ENCODE data around the gene LRCH3.
"Not testable (repeated sequence)": the region's sequence is repeated elsewhere in the genome, so short reads cannot be mapped to it uniquely, and the experiment has no call there.

The LRCH3 gene

DNA sequence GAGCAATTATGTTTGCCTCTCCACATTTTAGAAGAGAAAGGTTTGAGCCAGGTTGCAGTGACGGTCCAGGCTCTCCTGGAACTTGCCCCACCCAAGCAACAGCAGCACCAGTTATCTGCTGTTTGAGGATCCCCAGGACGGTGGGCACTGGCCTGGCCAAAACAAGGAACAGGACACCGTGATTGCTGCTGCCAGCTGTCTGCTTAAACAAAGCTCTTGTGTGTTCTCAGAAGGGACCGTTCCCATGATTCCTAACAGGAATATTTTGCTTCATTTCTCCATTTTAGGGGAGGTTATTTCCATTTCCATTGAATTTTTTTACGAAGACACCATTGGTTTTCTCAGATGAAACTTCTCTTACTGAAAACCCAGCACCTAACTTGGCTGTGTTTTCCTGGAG, 92.5 kb downstream of the LRCH3 start:
- no peak for DNase-seq (ENCODE audit: low read depth)

DNA sequence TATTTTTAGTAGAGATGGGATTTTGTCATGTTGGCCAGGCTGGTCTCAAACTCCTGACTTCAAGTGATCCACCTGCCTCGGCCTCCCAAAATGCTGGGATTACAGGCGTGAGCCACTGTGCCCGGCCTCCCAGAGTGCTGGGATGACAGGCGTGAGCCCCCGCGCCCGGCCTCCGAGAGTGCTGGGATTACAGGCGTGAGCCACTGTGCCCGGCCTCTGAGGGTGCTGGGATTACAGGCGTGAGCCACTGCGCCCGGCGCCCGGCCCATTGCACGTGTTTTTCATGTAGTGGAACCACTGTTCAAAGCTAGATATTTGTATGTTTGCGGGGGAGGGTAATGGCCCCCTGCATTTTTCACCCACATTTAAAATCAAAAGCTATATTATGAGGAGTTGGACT, 93.3 kb downstream of the LRCH3 start:
- DNase-seq (ENCODE audit: low read depth), result not testable (repeated sequence)

DNA sequence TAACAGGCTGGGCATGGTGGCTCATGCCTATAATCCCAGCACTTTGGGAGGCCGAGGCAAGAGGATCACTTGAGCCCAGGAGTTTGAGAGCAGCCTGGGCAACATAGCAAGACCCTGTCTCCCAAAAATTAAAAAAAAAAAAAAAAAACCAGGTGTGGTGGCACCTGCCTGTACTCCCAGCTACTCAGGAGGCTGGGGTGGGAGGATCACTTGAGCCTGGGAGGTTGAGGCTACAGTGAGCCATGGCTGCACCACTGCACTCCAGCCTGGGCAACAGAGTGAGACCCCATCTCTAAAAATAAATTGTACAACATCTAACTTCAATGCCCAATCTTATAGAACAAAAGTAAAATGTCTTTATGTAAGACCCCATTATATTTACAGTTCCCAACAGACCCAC, 95.0 kb downstream of the LRCH3 start:
- DNase-seq (ENCODE audit: low read depth), result not testable (repeated sequence)

DNA sequence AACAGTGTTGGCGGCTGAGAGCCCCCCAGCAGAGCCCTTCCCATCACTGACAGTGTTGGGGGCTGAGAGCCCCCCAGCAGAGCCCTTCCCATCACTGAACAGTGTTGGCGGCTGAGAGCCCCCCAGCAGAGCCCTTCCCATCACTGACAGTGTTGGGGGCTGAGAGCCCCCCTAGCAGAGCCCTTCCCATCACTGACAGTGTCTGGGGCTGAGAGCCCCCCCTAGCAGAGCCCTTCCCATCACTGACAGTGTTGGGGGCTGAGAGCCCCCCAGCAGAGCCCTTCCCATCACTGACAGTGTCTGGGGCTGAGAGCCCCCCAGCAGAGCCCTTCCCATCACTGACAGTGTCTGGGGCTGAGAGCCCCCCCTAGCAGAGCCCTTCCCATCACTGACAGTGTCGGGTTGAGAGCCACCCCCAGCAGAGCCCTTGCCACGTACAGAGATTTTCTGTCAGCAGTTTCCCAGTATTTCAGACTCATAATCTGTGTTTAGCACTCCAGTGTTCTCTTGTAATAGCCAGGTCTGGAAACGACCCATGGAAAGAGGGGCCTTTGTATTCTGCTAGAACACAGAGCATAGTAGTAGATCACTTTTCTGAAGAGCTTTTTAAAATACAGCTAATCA, 96.5 kb downstream of the LRCH3 start:
- DNase-seq (ENCODE audit: low read depth), result not testable (repeated sequence)

DNA sequence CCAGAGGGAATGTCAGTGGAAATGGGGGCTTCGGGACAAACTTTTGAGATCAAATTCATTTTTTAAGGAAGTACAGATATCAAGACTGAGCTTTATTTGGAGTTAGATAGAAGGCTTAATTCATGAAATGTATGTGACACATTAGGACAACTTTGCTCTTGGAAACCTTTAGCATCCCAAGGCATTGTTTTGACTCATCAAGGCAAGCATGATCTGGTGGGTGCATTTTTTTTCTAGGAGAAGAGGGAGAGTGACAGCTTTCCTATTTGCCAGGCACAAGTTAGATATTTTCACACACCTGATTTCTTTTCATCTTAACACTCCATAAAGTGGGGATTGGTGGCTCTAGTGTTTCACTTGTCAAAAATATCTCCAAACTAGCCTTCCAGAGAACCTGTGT, 97.5 kb downstream of the LRCH3 start:
- DNase-seq (ENCODE audit: low read depth), result no peak

DNA sequence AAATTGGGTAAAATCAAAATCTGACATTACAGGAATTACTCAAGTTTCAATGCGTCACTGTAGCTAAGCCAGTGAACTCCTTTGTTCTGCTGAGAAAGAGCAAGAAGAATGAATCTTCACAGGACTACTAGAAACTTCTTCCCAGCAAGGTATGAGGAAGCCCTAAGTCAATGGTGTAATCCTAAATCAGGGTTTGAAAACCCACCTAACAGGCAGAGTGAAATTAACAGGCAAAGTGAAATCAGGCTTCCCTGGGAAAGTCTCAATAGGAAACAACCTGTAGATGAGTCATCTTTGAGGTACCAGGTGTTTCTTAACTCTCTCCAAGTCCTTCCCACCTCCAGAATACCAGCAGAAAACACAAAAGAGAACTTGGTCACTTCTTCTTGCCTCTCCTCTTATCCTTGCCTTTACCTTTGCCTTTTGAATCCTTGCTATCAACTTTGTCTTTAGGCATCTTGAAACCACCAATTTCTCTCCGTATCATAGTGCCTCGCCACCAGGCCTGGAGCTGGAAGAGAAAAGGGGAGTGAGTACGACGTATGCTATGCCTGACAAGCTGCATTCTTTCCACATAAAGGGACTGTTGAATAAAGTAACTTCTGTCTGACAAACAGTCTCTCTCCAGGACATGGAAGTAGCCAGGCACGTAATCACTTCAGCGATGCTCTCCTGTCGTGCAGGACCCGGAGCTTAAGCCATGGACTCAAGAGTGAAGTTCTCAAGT, 98.3 kb downstream of the LRCH3 start:
- no peak for DNase-seq (ENCODE audit: low read depth)

DNA sequence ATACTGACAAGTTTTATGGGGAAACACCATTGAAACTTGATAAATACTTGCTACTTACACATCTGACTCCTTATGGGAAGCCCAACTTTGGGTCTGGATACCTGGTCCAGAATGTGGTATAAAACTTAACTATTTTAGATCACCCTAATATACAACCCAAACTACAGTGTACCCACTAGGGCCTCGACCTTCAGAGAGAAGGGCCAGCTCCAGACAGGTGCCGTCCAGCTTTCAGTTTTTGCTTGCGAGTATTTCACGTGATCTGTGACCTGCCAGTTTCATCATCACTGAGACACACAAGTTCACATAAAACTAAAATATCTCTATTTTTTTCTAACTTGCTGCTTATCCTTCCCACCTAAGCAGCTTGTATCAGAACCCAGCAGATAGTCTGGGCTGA, 99.6 kb downstream of the LRCH3 start:
- DNase-seq (ENCODE audit: low read depth), result no peak

DNA sequence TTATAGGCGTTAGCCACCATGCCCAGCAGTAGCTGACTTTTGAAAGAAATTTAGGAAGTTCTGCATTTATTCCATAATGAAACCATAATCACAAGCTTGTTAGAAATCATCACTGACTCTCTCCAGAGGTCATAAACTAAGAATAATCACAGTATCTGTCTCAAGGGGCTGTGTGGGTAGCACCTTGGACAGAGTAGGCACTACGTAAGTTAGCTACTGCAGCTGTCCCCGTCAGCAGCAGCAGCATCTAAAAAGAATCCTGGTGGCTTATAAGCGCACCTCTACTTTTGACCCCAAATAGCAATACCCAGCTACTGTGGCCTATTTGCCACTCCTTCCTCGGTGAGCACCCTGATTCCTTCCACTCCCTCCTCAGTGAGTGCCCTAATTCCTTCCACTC, 101.1 kb downstream of the LRCH3 start:
- DNase-seq (ENCODE audit: low read depth), result no peak

DNA sequence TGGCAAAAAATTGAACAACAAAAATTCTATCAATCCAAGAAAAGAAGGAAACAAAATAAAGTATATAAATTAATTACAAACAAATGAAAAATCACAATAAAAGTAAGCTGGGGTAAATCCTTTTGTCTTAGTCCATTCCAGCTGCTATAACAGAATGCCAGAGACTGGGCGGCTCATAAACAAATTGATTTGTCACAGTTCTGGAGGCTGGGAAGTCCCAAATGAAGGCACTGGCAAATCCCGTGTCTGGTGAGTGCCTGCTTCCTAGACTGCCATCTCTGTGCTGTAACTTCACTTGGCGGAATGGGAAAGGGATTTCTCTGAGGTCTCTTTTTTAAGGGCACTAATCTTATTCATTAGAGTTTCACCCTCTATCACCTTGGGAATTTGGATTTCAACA, 105.4 kb downstream of the LRCH3 start:
- no peak for DNase-seq (ENCODE audit: low read depth)

DNA sequence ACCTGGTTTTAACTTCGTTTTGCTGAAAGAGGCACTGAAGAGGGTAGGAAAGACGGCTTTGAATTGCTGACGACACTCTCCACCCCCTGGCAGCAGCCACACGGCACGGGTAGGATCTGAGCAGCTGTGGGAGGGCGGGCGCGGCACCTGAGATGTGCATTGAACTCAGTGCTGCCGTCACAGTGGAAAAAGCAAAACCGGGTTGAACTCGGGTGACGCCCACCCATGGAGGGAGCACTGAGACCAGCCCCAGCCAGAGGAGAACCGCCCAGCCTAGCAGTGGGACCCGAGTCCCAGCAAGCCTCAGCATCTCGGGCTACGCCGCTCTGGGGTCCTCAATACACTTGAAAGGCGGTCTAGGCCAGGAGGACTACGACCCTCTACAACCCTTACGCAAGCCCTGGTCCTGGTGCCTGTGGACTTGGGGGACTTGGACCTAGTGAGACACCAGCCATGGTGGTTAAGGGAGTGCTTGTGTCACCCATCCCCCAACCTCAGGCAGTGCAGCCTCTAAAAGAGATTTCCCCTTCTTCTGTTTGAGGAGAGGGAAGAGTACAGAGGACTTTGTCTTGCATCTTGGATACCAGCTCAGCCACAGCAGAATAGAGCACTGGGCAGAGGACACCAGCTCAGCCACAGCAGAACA, 108.9 kb downstream of the LRCH3 start:
- no peak for DNase-seq (ENCODE audit: low read depth)

DNA sequence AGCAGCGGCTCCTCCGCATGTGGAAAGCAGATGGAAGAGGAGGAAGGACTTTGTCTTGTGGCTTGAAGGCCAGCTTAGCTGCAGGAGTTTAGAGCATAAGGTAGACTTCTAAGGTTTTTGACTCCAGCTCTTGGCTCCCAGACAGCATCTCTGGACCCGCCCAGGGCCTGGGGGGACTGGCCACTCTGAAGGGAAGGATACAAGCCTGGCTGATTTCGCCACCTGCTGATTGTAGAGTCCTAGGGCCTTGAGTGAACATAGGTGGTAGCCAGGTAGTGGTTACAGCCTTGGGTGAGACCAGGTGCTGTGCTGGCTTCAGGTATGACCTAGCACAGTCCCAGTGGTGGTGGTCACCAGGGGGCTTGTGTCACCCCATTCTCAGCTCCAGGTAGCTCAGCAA, 110.6 kb downstream of the LRCH3 start:
- DNase-seq (ENCODE audit: low read depth), result no peak

DNA sequence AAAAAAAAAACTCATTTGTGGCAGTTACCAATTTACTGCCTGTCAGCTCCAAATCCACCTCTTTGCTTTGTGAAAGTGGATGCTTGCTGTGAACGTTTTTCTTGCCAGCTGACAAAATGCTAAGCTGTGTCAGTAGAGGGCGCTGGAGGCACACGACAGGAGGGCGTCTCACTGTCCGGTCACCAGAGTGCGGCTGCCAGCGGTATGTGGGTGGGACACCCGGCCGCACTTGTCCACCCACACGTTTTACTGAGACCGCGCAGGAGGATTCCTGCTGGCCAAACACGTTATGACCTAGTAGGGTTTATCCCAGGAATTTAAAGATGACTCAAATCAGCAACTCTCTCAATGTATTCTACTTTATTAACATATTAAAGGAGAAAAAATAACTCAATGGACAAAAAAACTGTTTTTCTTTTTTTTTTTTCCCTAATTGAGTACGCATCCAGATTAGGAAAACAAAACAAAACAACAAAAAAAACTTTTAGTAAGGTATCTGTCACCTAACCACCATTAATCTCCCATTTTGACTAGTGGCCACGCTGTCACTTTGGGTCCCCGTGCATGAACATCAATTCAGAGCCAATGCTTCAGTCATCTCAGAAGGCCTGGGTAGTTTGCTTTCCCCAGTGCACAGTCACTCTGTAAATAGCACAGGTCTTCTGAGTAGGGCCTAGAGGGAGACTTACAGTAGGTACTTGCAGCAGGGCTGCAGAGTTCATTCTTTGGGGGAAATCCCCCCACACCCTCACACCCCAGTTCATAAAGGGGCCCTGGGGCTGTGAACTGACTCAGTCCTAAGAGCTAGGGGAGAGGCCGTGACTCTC, 115.2 kb downstream of the LRCH3 start:
- DNase-seq (ENCODE audit: low read depth), result peak; percentile 88

DNA sequence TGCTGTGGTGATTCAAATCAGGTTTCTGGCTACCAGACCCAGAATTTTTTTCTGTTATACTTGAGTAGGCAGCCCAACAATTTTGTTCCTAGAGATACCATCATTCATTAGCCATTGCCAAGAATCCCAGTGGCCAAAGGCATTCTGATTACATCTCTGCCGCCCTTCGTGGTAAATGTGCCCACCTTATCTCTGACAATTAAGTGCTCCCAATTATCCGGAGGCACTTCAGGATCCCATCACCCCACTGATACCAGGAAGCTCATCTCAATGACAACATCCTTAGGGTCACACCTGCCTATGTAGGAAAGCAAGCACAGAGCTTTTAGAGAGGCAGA, 115.8 kb downstream of the LRCH3 start:
- no peak for DNase-seq (ENCODE audit: low read depth)

DNA sequence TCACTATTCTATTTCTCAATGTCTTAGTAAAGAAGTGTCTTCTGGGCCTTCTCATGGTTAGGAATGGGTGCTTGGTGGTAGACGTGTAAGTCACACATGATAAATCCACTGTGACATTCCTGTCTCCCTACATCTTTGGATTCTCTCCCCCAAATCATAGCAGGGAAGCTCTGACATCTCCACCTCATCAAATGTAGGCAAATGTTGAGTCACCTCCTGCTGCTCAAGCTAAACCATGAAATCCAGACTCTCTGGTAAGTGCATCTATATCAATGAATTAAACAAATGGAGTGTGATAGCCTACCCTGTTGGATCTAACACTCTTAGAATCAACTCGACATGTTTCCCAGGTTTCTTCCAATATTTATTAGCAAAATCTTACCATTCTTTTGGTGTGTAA, 116.1 kb downstream of the LRCH3 start:
- DNase-seq (ENCODE audit: low read depth), result no peak

DNA sequence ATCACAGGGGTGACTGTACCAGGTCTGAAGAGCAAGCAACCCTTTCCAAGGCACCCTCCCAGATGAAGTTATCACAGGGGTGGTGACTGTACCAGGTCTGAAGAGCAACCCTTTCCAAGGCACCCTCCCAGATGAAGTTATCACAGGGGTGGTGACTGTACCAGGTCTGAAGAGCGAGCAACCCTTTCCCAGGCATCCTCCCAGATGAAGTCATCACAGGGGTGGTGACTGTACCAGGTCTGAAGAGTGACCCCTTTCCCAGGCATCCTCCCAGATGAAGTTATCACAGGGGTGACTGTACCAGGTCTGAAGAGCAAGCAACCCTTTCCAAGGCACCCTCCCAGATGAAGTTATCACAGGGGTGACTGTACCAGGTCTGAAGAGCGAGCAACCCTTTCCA, 117.5 kb downstream of the LRCH3 start:
- DNase-seq (ENCODE audit: low read depth), result not testable (repeated sequence)

DNA sequence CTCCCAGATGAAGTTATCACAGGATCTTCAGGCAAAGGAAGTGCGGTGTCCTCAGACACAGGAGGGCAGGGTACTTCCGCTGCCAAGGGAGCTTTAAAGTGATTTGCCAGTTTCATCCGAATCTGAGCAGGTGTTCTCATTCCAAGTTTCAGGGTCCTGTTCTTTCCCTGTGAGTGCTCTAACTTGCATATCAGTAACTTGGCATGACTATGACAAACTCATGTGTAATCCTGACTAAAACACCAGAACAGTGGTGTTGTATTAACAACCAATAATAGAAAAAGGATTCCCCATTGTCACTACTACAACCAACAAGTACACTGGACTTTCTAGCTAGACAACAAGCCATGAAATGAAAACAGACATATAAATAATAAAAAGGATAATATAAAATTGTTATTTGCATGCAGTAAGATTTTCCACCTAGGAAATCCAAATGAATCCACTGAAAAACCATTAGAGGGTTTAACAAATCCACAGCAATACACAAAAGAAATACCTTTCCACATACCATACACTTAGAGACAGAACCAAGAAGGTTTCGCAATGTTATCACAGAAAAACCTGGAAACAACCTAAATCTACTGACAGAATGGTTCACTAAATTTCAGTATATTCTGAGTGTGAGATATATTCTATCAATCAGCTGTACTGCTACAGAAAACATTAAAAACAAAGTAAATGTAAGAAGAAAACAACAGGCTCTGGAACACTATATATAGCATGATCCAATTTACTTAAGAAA, 118.1 kb downstream of the LRCH3 start:
- DNase-seq (ENCODE audit: low read depth), result no peak

DNA sequence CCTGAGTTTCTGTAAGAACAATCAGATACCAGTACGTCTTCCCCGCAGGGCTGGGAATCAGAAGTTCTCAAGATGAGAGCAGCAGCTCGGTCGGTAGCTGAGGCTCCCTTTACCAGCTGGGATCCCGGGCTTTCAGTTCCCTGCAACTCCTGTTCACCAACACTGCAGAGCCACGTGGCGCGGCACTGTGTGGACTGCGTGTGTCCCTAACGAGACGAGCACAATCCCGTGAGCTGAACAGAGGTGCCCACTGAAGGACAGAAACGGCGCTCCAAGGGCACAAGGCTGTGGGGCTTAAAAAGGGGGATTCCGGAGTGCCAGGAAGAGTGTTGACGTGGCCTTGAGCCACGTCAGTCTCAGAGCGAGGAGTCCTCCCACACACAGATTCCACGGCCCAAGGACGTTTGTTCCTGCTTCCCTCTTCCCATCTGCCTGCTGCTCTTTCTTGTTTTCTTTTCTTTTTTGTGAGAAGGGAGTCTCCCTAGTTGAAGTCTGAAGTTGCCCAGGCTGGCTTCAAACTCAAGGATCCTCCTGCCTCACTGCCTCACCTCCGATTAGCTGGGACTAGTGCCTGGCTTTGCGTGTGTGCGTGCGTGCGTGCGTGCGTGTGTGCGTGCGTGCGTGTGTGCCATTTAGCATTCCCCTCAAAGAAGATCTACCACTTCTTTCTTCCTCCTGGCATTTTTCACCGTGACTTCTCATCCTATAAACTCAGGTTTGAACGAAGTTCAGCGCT, 121.9 kb downstream of the LRCH3 start:
- DNase-seq (ENCODE audit: low read depth), result no peak

DNA sequence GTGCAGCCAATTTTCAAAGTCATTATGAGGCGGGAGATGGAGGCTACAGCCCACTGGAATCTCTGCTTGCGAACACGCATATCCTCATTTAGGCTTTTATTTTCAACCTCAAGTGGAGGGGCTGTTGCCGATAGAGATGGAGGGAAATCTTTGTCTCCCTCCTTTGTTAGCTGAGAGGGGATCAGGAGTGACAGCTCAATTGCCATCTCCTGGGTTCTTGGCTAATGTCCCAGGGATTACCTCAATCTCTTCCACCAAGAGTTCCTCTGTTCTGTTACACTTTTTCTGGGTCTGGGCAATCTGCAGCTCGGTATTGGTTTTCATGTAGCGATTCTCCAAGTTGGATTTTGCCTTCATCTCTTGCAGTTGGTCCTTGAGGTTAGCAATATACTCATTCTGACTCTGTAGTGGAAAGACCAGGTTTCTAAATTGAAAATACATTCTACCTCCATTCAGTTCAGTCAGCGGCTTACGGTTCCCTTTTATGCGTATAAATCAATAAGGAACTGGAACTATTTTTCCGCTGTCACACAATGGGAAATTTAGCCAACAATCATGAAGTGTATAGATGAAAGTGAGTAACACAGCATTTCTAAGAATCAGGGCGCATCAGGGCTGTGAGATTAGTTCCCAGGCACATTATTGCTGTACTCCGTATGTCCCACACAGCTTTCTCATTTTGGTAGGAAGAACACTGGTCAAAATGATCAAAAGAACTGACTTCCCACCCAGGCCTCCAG, 122.8 kb downstream of the LRCH3 start:
- no peak for DNase-seq (ENCODE audit: low read depth)

DNA sequence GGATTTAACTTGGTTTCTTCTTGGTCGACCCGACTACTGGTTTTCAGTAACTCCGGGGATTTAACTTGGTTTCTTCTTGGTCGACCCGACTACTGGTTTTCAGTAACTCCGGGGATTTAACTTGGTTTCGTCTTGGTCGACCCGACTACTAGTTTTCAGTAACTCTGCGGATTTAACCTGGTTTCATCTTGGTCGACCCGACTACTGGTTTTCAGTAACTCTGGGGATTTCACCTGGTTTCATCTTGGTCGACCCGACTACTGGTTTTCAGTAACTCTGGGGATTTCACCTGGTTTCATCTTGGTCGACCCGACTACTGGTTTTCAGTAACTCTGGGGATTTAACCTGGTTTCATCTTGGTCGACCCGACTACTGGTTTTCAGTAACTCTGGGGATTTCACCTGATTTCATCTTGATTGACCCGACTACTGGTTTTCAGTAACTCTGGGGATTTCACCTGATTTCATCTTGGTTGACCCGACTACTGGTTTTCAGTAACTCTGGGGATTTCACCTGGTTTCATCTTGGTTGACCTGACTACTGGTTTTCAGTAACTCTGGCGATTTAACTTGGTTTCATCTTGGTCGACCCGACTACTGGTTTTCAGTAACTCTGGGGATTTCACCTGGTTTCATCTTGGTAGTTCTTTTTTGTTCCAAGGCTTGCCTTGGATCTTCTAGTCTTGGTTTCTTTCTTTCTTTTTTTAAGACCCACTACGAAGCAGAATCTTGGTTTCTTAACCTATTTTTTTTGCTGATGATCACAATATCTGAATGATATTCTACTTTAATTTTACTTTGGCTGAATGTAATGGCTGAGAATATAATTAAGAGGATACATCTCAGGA, 130.6 kb downstream of the LRCH3 start:
- not testable (repeated sequence) for DNase-seq (ENCODE audit: low read depth)

DNA sequence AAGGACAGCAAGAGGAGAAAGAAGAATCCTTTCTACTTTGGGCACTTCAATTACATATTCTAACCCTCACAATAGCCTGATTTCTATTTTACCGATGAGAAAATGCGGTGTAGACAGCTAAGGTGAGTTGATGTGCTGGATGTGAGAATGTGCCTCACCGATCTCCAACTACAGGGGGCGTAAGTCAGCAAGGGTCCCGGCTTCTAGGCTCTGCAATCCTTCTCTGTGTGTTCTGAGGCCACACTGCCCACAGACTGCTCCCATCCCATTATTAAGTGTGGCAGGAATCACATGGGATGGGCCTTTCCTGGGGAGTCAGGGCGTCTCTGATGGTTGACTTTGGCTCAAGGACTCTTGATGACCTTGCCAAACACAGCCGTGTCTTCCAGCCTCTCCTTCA, 135.4 kb downstream of the LRCH3 start:
- no peak for DNase-seq (ENCODE audit: low read depth)
